Astrocyte of the spinal cord (primary cell): ENCODE data around the gene CAMTA1.
"Not testable (repeated sequence)": the region's sequence is repeated elsewhere in the genome, so short reads cannot be mapped to it uniquely, and the experiment has no call there.

Experiments
- DNase-seq: peaks from one replicate; pipeline ENCODE4 v3.0.0; 2011; ENCODE audit warnings: low read depth, low spot score
- H3K4me3 ChIP-seq: 2 replicates; pipeline ENCODE4 v1.5.1; 2011; ENCODE audit warnings: low read depth, mild to moderate bottlenecking, low read length, moderate library complexity
- CTCF ChIP-seq: IDR thresholded peaks from 2 replicates; pipeline ENCODE4 v1.5.1; 2012; ENCODE audit warnings: low read depth, mild to moderate bottlenecking, low read length, inconsistent platforms
- in situ Hi-C: cut with HindIII; loops from 2 replicates; pipeline ENCODE4 v1.10.0; 2017; ENCODE audit warnings: low sequenced_read_pairs

Gene CAMTA1

GRCh38 chr1:6825828-6826227 is 40.6 kb downstream of the CAMTA1 start:
- TF ChIP-seq CTCF: no peak
- no peak overlapping the region for H3K4me3 ChIP-seq
- in situ Hi-C loops: no loop called here
- DNase-seq: no peak

GRCh38 chr1:6827079-6827478 is 41.8 kb downstream of the CAMTA1 start:
- in situ Hi-C loops: no loop called here
- H3K4me3 ChIP-seq: no peak overlapping the region
- TF ChIP-seq CTCF: no peak
- no peak for DNase-seq

GRCh38 chr1:6827630-6828165 is 42.4 kb downstream of the CAMTA1 start:
- no peak for DNase-seq
- no peak overlapping the region for H3K4me3 ChIP-seq
- no peak for TF ChIP-seq CTCF
- in situ Hi-C loops: no loop called here

GRCh38 chr1:6831366-6831765 is 46.1 kb downstream of the CAMTA1 start:
- no peak for TF ChIP-seq CTCF
- no peak overlapping the region for H3K4me3 ChIP-seq
- no peak for DNase-seq
- in situ Hi-C loops: no loop called here

- H3K4me3 ChIP-seq, DNase-seq, in situ Hi-C loops: not testable (repeated sequence)
Observed at GRCh38 chr1:6832006-6832405, 46.8 kb downstream of the CAMTA1 start.

- no peak for TF ChIP-seq CTCF
- in situ Hi-C loops: no loop called here
- no peak for DNase-seq
- H3K4me3 ChIP-seq: no peak overlapping the region
Observed at GRCh38 chr1:6832531-6833188, 47.4 kb downstream of the CAMTA1 start.

GRCh38 chr1:6833804-6834203 is 48.5 kb downstream of the CAMTA1 start:
- H3K4me3 ChIP-seq: no peak overlapping the region
- DNase-seq: no peak
- no peak for TF ChIP-seq CTCF
- in situ Hi-C loops: no loop called here
